Measurements from ENCODE around the gene PRR12.

DNA sequence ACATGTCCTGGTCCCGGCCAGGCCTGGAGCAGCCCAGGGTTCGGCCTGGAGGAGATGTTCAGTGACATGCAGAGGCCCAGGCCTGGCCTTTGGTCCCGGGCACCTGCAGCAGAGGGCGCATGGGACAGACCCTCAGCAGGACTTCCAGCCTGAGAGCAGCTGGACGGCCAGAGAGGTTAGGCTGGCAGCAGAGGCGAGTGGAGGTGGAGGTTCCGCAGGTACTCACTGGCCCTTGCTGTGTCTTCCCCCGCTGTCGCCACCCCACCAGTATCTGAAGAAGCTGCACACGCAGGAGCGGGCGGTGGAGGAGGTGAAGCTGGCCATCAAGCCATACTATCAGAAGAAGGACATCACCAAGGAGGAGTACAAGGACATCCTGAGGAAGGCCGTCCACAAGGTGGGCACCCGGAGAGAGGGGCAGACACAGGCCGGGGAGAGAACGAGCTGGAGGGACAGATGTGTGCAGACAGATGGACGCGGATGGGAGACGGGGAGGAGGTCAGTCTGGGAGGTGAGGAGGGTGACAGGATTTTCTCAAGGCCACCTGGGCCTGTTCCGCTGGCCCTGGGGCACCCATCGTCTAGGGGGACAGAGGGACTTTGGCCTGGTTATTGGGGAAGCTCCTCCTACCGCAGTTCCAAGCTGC, 66.6 kb downstream of the PRR12 start:
- TF ChIP-seq CTCF (IDR thresholded peaks at IDR 0.05), result no peak
- TF ChIP-seq POLR2A (IDR thresholded peaks at IDR 0.05), result no peak
